Measurements from ENCODE around the gene CFAP43. TPM values are rescaled to one million over a fixed set of nuclear protein-coding genes. Genes with fewer than 3 reads are reported as not detected.

CFAP43 gene
- total RNA-seq, 1 donor from 2014 or later = 0.25 TPM

- H3K4me3 ChIP-seq = peak within 1 kb of the TSS; percentile 70 to 84
- peaks cover 23% of the 10 kb centered on the region for H3K4me1 ChIP-seq
- DNase-seq (ENCODE audit: extremely low spot score in 2 of 2) = peak; percentile 98
- TF ChIP-seq POLR2AphosphoS5 (IDR thresholded peaks at IDR 0.05; ENCODE audit: insufficient read depth in 1 of 2, low read depth in 1 of 2) = peak; percentile 83 to 96
- peak; percentile 25 to 58 (median 50) for TF ChIP-seq CTCF (IDR thresholded peaks at IDR 0.05)
- peak; percentile 8 to 64 for TF ChIP-seq POLR2A (IDR thresholded peaks at IDR 0.05)
- intact Hi-C loops (cut with DNase I) = no loop called here
- H3K27me3 ChIP-seq = no peaks in the 10 kb centered on the region
- no peaks in the 10 kb centered on the region for H3K9me3 ChIP-seq
- peak within 1 kb of the TSS; percentile 99 for H3K27ac ChIP-seq
- no peaks in the 10 kb centered on the region for H3K36me3 ChIP-seq
Observed at GRCh38 chr10:104121485-104122224, 110.5 kb downstream of the CFAP43 start, which contains the start of gene SFR1. Gene SFR1, plus strand, starts transcription at chr10:104122171. Its CDS starts 13 bp downstream, at chr10:104122184.

- intact Hi-C loops (cut with DNase I) = no loop called here
- Histone ChIP-seq H3K36me3 (no peaks in the 10 kb centered on the region), H3K27ac (peak overlapping the region; percentile 99), H3K4me1 (peaks cover 23% of the 10 kb centered on the region), H3K9me3 (no peaks in the 10 kb centered on the region), H3K4me3 (peak overlapping the region; percentile 70 to 84), H3K27me3 (no peaks in the 10 kb centered on the region)
- no peak for TF ChIP-seq CTCF (IDR thresholded peaks at IDR 0.05)
- peak; percentile 13 to 92 for TF ChIP-seq POLR2AphosphoS5 (IDR thresholded peaks at IDR 0.05; ENCODE audit: insufficient read depth in 1 of 2, low read depth in 1 of 2)
- TF ChIP-seq POLR2A (IDR thresholded peaks at IDR 0.05) = no peak
- peak; percentile 98 for DNase-seq (ENCODE audit: extremely low spot score in 2 of 2)
Observed at GRCh38 chr10:104120903-104121484, 111.2 kb downstream of the CFAP43 start.

- Histone ChIP-seq H3K36me3 (no peaks in the 10 kb centered on the region), H3K27ac (peak overlapping the region; percentile 99), H3K4me1 (peaks cover 23% of the 10 kb centered on the region), H3K9me3 (no peaks in the 10 kb centered on the region), H3K27me3 (no peaks in the 10 kb centered on the region), H3K4me3 (peak overlapping the region; percentile 70 to 84)
- TF ChIP-seq CTCF (IDR thresholded peaks at IDR 0.05) (no peak), POLR2AphosphoS5 (IDR thresholded peaks at IDR 0.05; ENCODE audit: insufficient read depth in 1 of 2, low read depth in 1 of 2) (no peak), POLR2A (IDR thresholded peaks at IDR 0.05) (no peak)
- no peak for DNase-seq (ENCODE audit: extremely low spot score in 2 of 2)
- intact Hi-C loops (cut with DNase I) = no loop called here
Observed at GRCh38 chr10:104120512-104120902, 111.7 kb downstream of the CFAP43 start.

GRCh38 chr10:104119996-104120395 lies 112.2 kb downstream of the CFAP43 start:
- Histone ChIP-seq H3K9me3 (no peaks in the 10 kb centered on the region), H3K4me3 (no peak overlapping the region), H3K27me3 (no peaks in the 10 kb centered on the region), H3K4me1 (peaks cover 23% of the 10 kb centered on the region), H3K27ac (peak overlapping the region; percentile 99), H3K36me3 (no peaks in the 10 kb centered on the region)
- intact Hi-C loops (cut with DNase I) = no loop called here
- no peak for DNase-seq (ENCODE audit: extremely low spot score in 2 of 2)
- TF ChIP-seq POLR2A (IDR thresholded peaks at IDR 0.05) (no peak), POLR2AphosphoS5 (IDR thresholded peaks at IDR 0.05; ENCODE audit: insufficient read depth in 1 of 2, low read depth in 1 of 2) (peak in 1 of 2 donors; percentile 63)

GRCh38 chr10:104117839-104118323 lies 114.3 kb downstream of the CFAP43 start:
- no peak for DNase-seq (ENCODE audit: extremely low spot score in 2 of 2)
- intact Hi-C loops (cut with DNase I) = no loop called here
- TF ChIP-seq POLR2AphosphoS5 (IDR thresholded peaks at IDR 0.05; ENCODE audit: insufficient read depth in 1 of 2, low read depth in 1 of 2) (peak in 1 of 2 donors; percentile 85), CTCF (IDR thresholded peaks at IDR 0.05) (no peak)
- Histone ChIP-seq H3K27me3 (no peaks in the 10 kb centered on the region), H3K4me3 (no peak overlapping the region), H3K27ac (no peak overlapping the region), H3K4me1 (peaks cover 20% of the 10 kb centered on the region), H3K36me3 (no peaks in the 10 kb centered on the region), H3K9me3 (no peaks in the 10 kb centered on the region)
